Bone marrow (tissue), 2 donors: Measurements from ENCODE around the gene SPATA22.
"Not testable (repeated sequence)": the region's sequence is repeated elsewhere in the genome, so short reads cannot be mapped to it uniquely, and the experiment has no call there.

Source experiments
- DNase-seq, 2 donors: peaks; one replicate each; lab custom pipeline; 2025; lab: John Stamatoyannopoulos, UW

The SPATA22 gene

GRCh38 chr17:3471599-3471998 lies at the start of gene SPATA22:
TSS of gene SPATA22 (minus strand) at chr17:3471819. CDS start at chr17:3469325, 2,494 bp downstream.
- no peak for DNase-seq

GRCh38 chr17:3519472-3519871 lies 47.9 kb upstream of the SPATA22 start:
- DNase-seq: not testable (repeated sequence)

GRCh38 chr17:3514873-3515272 lies 43.3 kb upstream of the SPATA22 start:
- DNase-seq: no peak

GRCh38 chr17:3514167-3514566 lies 42.5 kb upstream of the SPATA22 start:
- DNase-seq: not testable (repeated sequence)

- no peak for DNase-seq
Observed at GRCh38 chr17:3513305-3514035, 41.9 kb upstream of the SPATA22 start.

- DNase-seq: no peak
Observed at GRCh38 chr17:3512505-3513171, 41.0 kb upstream of the SPATA22 start.

- no peak for DNase-seq
Observed at GRCh38 chr17:3511852-3512504, 40.4 kb upstream of the SPATA22 start.

- DNase-seq: no peak
Observed at GRCh38 chr17:3510090-3510489, 38.5 kb upstream of the SPATA22 start.

- DNase-seq: no peak
Observed at GRCh38 chr17:3507869-3508268, 36.2 kb upstream of the SPATA22 start.

- no peak for DNase-seq
Observed at GRCh38 chr17:3507071-3507470, 35.5 kb upstream of the SPATA22 start.

- no peak for DNase-seq
Observed at GRCh38 chr17:3506054-3506453, 34.4 kb upstream of the SPATA22 start.

GRCh38 chr17:3505008-3505407 lies 33.4 kb upstream of the SPATA22 start:
- no peak for DNase-seq

- DNase-seq: no peak
Observed at GRCh38 chr17:3503285-3503684, 31.7 kb upstream of the SPATA22 start.

GRCh38 chr17:3502466-3502865 lies 30.8 kb upstream of the SPATA22 start:
- no peak for DNase-seq

GRCh38 chr17:3501344-3501743 lies 29.7 kb upstream of the SPATA22 start:
- DNase-seq: no peak

GRCh38 chr17:3497101-3497500 lies 25.5 kb upstream of the SPATA22 start:
- DNase-seq: no peak

GRCh38 chr17:3485481-3486068 lies 14.0 kb upstream of the SPATA22 start:
- no peak for DNase-seq

GRCh38 chr17:3482852-3483251 lies 11.2 kb upstream of the SPATA22 start:
- no peak for DNase-seq

GRCh38 chr17:3479988-3480387 lies 8.4 kb upstream of the SPATA22 start:
- no peak for DNase-seq

GRCh38 chr17:3475812-3476610 lies 4.4 kb upstream of the SPATA22 start, which contains the start of gene ASPA:
TSS of gene ASPA (plus strand) at chr17:3475997. CDS start at chr17:3476160, 163 bp downstream.
- no peak for DNase-seq

- no peak for DNase-seq
Observed at GRCh38 chr17:3475251-3475685, 3.6 kb upstream of the SPATA22 start.

- DNase-seq: no peak
Observed at GRCh38 chr17:3474212-3474611, 2.6 kb upstream of the SPATA22 start.
